NCI-H2081 treated with DMSO at 0.1 percent for 48 hours (cell line): ENCODE measurements around the gene KCNMA1.
"Not testable (repeated sequence)": the region's sequence is repeated elsewhere in the genome, so short reads cannot be mapped to it uniquely, and the experiment has no call there.

Experiments used
- DNase-seq: peaks from one replicate; lab custom pipeline; 2025; lab: John Stamatoyannopoulos, UW

The KCNMA1 gene

DNA sequence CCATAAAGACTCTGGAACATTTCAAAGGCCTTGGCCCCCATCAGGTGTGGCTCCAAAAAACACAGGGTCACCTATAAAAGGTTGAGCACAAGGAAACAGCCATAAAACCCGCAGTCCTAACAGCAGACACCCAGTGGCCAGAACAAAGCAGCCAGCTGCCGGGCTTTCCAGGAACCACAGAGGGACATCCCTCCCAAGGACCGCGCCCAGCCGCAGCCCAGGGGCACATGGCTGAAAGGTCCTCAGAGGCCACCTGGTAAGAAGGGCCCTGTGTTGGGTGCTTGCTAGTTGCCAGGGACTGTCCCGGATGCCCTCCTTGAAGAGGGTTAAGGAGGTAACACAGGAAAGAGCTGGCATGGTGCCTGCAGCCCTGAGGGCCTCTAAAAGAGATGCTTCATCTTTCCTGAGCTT, 32.7 kb downstream of the KCNMA1 start:
- DNase-seq = no peak

GRCh38 chr10:77604063-77604462, 33.5 kb downstream of the KCNMA1 start:
- DNase-seq = no peak

- no peak for DNase-seq
Measured at GRCh38 chr10:77603534-77603927, 34.1 kb downstream of the KCNMA1 start.

DNA sequence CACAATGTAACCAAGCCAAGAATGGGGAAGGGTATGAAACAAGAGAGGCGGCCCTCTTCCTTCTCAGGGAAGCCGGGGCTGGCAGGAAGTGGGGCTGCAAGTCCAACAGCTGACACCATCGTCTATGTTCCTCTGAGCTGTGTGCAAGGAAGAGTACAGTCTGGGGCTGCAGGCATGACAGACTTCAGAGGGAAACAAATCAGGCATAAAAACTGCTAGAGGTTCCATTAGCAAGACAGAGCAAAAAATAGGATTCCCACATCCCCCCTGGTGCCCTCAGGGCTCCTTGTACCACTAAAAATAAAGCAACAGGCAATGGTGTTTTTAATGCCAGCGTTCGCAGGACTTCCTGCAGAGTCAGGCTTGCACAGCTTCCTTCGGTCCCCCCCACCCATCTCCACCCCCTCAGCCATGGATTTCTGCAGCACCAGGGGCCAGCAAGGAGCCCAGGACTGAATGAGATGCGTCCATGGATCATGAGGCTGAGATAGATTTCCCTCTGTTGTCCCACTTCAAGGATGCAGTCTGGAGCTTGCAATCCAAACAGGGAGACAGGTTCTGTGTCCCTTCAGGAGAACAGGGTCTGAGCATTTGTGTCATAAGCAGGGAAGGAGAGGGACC, 34.6 kb downstream of the KCNMA1 start:
- DNase-seq = no peak

DNA sequence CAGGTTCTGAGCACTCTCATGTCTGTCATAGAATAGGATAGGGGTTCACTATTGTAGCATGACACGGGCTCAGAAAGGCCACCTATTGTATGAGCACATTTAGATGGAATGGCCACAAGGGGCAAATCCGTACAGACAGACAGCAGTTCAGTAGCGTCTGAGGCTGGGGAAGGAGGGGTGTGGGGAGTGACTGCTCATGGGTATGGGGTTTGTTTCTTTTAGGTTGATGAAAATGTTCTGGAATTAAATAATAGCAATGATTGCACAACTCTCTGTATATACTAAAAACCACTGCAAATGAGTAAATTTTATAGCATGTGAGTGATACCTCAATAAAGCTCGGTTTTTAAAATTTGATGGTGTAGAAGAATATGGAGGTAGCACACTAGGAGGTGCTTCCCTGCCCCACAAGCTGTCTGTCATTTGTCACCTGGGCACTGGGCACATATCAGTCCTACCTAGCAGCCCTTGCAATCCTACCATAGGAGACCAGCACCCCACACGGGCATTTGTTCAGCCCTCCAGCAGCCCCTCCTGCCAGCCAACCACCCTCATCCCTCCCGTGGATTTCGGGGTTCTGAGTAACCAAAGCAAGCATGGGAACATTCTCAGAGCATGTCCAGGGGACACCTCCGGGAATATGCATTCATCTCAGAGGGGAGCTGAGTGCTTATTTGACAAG, 35.2 kb downstream of the KCNMA1 start:
- DNase-seq = no peak

GRCh38 chr10:77601488-77601887, 36.1 kb downstream of the KCNMA1 start:
- DNase-seq = no peak

DNA sequence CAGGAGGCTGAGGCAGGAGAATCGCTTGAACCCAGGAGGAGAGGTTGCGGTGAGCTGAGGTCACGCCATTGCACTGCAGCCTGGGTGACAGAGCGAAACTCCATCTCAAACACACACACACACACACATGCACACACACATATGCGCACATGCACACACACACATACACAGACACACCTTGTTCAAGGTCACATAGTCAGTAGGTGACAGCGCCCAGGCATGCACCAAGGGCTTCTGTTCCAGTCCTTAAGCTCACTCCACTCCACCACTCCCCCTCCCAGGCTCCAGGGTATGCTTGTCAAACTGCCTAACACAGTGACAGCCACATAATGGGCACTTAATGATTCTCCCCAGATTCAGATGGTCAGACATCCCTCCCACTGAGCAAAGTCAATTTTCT, 37.0 kb downstream of the KCNMA1 start:
- no peak for DNase-seq

- no peak for DNase-seq
Measured at GRCh38 chr10:77599651-77600050, 38.0 kb downstream of the KCNMA1 start.

DNA sequence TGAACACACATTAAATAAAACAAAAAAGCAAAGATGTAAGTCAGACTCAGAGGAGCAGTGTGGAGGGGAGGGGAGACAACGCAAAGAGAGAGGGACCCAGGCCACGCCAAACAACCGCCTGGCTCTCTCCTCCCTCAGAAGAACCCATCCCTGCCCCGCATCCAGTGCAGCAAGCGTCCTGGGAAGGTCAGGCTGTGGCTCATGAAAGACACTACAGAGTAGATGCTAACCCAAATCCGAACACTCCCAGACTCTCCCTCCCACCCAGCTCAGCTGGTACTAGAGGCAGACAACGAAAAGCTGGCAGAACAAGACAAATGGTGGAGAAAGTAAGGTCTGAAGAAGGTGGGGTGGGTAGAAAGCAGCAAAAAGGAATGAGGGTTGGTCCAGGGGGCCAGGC, 39.0 kb downstream of the KCNMA1 start:
- no peak for DNase-seq

DNA sequence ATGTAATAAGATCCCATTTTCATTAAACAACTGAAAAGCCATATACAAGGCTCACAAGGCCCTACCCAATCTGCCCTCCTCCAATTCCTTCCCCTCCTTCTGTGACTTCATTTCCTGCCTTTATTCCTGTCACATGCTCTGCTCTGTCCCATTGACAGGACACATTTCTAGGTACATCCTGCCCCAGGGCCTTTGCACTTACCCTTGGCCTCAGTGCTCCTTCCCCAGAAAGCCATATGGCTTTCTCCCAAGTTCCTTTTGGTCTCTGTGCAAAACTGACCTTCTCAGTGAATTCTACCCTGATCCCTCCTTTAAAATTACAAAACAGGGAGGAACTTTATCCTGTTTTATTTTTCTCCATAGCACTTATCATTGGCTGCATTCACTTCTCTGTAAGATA, 40.0 kb downstream of the KCNMA1 start:
- DNase-seq = no peak

DNA sequence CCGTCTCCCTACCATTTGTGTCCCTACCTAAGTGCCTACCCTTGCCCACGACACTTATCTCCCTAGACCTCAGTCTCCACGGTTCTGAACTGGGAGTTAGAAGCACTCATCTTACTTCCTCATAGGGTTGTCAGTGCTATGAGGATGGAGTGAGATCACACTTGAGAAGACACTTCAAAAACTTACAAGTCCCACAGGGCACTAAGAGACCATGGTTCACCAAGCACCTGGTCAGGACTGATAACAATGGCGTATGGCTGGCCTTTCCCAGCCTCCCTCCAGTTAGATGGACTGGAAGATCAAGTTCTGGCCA, 43.2 kb downstream of the KCNMA1 start:
- no peak for DNase-seq

GRCh38 chr10:77593771-77594470, 43.7 kb downstream of the KCNMA1 start:
- DNase-seq = no peak

- DNase-seq = no peak
Measured at GRCh38 chr10:77592946-77593636, 44.5 kb downstream of the KCNMA1 start.

- DNase-seq = no peak
Measured at GRCh38 chr10:77592510-77592909, 45.1 kb downstream of the KCNMA1 start.

DNA sequence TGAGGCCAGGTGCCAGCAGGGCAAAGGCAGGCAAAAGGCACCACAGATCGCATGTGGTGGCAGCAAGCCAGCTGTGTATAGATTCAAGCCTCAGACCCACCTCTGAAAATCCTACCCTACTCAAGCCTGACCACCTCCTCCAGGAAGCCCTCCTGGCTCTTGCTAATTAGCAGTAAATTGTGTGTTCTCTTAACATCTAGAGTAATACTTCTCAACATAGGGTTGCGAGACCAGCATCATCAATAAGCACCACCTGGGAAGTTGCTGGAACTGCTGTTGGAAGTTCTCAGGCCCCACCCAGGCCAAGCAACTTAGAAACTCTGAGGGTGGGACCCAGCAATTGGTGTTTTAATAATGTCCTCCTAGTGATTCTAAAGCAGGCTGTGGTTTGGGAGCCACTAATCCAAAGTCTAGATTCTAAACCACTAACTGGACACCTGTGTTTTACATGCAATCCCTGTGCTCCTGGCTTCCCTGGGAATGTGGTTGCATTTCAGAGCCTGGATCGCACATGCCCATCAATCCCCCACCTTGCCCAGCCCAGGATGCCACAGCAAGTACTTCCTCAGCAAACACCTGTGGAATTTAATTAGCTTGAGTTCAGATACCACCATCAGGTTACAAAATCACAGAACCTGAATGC, 46.2 kb downstream of the KCNMA1 start:
- no peak for DNase-seq

GRCh38 chr10:77590344-77591237, 47.0 kb downstream of the KCNMA1 start:
- no peak for DNase-seq

- not testable (repeated sequence) for DNase-seq
Measured at GRCh38 chr10:77589703-77590102, 47.9 kb downstream of the KCNMA1 start.

DNA sequence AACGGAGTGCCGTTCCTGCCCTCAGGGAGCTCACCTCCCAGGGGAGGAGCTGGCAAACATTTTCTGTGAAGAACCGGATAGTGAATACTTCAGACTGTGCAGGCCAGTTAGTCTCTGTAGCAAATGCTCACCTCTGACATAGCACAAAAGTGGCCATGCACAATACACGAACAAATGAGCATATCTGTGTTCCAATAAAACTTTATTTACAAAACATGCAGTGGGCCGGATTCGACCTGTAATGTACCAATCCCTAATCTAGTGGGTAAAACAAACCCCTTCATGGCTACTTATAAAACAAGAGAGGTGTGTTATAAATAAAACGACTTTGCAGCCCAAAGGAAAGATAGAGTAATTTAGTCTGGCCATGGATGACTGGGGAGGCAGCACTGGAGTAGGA, 48.7 kb downstream of the KCNMA1 start:
- no peak for DNase-seq

- no peak for DNase-seq
Measured at GRCh38 chr10:77587416-77587790, 50.2 kb downstream of the KCNMA1 start.

DNA sequence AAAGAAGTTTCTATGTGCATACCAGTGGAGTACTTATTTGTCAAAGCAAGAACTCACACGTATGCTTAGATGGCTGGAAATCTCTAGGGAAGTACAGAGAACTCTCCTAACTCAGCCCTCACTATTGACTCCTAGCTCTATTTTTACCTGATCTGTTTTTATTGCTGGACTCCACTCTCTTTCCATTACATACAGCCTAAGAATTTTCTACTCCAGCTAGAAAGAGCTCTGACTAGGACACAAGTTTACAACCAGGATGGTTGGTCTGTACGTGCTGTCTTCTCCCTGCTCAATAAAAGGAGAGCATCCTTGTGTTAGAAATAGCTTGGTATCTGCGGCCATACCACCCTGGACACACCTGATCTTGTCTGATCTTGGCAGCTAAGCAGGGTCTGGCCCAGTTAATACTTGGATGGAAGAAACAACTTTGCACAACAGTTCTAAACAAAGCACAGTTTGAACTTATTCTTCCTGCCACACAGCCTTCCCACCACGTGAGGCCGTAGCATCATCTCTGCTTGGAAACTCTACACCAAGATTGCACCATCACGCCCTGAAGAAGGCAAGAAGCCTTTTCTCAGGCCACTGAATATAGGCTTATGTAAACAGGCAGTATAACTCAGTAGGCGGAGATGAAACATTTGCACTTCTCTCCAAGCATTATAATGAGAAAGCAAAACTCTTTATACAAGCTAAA, 50.7 kb downstream of the KCNMA1 start:
- no peak for DNase-seq

DNA sequence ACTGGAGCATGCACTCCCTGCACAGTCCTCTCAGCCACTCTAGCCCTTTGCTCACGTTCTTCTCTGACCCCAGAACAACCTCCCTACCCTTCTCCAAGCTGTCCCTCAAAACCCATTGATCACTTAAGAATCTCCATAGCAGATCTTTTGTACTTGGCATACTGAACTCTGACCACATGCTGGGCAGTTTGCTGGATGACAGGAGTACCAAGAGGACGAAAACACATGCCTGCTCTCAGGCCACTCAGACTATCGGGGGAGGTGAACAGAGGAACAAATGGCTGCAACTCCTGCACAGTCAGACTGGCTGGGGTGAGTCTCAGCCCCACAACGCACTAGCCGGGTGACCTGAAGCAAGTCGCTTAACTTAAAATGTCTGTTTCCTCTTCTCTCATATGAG, 52.7 kb downstream of the KCNMA1 start:
- no peak for DNase-seq
